Measurements from ENCODE around the gene CEP72.

- TF ChIP-seq CTCF (IDR thresholded peaks at IDR 0.05) (no peak), EZH2 (IDR thresholded peaks at IDR 0.05; ENCODE audit: borderline replicate concordance, insufficient read depth, low read depth, low read length, poor library complexity, severe bottlenecking) (no peak)
Measured at GRCh38 chr5:598564-598890, 13.6 kb upstream of the CEP72 start.

Data from B cell (primary cell).